GM04504 (cell line): ENCODE measurements around the gene PSMC3.
A peak's percentile ranks its signal among the peaks of the same experiment; 100 is the strongest.

Experiments used
- DNase-seq: peaks from one replicate; pipeline ENCODE4 v3.0.0-alpha.2; 2012; ENCODE audit warnings: low read depth

Gene PSMC3

DNA sequence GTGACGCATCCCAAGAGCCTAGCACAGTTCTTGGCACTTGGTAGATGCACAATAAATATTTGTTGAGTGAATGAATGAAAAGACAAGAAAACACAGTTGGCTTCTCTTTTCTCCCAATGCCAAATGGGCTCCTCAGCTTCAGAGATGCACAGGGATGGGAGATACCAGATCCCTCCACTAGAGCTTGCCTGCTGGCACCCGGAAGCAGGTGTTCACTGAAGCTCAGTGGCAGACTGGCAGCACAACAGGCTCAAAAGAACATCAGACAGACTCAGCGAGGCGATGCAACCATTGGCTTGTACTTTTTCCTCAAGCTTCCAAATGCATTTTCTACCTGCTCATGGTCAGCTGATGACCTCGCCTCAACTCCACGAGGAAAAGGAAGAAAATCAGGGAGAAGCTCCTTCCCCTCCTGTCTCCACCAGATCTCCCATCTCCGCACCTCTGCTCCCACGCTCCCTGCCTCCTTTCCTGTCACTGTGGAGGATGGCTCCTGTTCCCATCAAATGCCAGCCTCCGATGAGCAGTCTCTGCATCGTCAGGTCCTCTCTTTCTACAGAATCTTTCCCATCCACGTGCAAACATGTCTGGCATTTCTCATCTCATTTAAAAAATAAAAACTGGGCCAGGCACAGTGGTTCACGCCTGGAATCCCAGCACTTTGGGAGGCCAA, 16.9 kb upstream of the PSMC3 start:
- DNase-seq, result no peak

DNA sequence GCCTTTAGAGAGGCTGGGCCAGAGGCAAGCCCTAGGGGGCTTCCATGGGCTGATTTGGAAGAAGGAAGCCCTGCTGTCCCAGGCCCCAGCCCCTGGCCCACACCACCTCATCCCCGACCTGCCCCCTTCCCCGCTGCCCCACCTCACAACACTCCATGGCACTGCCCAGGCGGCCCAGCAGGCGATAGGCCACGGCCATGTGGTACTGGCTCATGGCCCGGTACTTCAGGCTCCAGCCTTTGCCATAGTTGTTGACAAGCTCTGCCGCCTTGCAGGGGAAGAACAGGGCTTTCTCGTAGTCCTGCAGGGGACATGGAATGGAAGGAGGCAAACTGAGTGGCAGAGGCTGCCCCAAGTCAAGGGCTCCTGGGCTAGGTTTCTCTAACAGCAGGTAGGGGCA, 16.3 kb upstream of the PSMC3 start:
- DNase-seq, result no peak

DNA sequence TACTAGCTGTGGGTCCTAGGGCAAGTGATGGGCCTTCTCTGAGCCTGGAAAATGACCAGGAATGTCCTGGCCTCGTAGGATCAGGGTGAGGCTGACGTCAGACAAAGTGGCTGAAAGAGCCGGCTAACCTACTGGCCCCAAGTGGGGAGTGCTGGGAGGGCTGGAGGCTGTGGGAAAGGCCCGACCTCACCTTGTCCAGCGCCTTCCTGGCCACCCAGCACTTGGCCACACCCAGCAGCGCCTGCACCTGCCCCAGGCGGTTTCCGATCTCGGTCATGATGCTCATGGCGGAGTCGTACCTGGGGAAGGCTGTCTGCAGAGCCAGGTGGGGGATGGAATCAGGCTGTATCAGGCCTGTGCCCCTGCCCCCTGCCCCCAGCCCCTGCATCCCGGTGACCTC, 15.2 kb upstream of the PSMC3 start:
- DNase-seq, result no peak

DNA sequence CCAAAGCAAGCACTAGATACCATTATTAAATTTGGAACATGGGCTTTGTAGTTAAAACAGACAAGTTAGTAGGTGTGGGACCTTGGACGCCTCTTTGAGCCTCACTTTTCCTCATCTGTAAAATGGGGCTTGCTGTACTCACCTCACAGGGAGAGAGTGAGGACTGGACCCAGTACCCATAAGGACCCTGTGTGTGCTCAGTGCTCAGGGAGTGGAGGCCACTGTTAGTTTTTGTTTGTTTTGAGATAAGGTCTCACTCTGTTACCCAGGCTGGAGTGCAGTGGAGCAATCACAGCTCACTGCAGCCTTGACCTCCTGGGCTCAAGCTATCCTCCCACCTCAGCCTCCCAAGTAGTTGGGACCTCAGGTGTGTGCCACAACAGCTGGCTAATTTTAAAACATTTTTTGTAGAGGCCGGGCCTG, 13.8 kb upstream of the PSMC3 start:
- no peak for DNase-seq

DNA sequence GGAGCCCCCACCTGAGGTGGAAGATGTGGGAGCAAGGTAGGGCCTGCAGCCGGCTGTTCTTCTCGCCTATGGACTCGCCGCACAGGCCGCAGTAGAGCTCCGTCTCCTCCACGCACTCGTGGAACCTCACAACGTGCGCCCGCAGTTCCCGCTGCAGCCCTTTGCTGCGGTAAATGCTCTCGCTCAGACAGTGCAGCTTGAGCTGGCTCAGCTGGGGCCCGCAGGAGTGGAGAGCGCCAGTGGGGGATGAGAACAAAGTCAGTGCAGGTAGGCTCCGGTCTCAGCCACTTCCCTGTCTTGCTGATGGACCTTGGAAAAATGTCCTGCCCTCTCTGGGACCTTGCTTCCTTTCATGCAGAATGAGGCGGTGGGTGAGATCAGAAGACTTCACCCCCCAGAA, 12.5 kb upstream of the PSMC3 start:
- no peak for DNase-seq

DNA sequence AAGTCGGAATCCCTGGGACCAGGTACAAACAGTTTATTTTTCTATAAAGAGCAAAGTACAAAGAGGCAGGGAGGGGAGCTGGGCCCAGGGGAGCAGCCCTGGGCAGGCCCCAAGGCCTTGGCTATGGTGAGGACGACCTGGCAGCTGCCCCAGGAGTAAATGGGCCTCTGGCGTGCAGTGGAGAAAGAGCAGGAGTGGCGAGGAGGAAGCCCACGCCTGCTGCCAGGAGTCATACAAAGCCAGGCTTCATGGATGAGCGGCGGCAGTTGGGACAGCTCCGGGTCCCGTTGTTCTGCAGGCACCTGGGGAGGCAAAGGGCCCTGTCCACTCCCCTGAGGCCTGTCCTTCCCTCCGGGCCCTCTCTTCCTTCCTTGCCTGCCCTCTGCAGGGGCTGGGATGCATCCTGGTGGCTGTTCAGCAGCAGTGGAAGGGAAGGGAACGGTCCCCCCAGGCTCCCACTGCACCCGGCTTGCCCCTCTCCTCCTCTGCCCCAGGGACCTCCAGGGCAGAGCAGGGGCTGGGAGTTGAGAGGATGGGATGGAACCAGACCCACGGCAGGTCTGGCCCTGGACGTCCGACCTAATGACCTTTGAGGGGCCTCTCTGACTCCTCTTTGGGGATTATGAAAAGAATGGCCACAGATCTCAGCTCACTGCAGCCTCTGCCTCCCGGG, 11.6 kb upstream of the PSMC3 start:
- no peak for DNase-seq

DNA sequence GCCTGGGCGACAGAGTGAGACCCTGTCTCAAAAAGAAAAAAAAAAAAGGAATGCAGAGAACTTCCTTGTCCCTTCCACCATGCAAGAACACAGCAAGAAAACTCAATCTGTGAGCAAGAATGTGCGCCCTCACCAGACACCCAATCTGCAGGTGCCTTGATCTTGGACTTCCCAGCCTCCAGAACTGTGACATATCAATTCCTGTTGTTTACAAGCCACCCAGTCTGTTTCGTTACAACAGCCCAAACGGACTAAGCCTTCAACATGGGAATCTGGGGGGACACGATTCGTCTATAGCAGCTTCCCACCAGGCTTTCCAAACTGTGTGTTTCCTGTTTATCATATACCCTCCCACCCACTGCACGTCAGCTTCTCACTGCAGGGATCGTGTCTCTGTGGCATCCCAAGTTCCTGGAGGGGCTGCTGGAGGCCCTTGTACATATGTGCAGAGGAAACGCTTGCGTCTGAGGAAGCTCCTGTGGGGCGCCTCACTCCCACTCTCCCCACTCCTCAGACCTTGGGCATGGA, 11.0 kb upstream of the PSMC3 start:
- DNase-seq, result no peak

DNA sequence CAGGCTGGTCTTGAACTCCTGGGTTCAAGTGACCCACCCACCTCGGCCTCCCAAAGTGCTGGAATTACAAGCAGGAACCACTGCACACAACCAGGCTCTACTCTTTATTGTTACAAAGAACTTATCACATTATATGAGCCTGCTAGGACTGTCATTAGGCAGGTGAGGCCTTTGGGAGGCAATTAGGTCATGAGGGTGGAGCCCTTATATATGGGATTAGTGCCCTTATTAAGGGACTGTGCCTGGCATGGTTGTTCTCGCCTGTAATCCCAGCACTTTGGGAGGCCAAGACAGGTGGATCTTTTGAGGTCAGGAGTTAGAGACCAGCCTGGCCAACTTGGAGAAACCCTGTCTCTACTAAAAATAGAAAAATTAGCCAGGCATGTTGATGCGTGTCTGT, 10.5 kb upstream of the PSMC3 start:
- no peak for DNase-seq

DNA sequence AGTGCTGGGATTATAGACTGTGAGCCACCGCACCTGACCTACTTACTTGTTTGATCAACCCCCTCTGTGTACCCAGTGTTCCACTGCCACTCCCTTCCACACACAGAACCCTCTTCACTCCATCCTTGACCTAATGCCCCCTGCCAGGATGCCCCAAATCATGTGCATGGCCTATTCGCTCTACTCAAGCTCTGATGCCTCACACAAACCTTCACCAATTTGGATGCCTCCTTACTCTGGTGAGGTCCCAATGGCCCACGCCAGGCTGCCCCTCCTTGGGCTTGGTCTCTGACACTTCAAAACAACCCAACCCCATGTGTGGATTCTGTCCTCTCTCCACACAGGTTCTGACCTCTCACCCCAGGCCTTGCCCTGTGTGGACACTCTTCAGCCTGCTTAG, 9.4 kb upstream of the PSMC3 start:
- DNase-seq, result no peak

DNA sequence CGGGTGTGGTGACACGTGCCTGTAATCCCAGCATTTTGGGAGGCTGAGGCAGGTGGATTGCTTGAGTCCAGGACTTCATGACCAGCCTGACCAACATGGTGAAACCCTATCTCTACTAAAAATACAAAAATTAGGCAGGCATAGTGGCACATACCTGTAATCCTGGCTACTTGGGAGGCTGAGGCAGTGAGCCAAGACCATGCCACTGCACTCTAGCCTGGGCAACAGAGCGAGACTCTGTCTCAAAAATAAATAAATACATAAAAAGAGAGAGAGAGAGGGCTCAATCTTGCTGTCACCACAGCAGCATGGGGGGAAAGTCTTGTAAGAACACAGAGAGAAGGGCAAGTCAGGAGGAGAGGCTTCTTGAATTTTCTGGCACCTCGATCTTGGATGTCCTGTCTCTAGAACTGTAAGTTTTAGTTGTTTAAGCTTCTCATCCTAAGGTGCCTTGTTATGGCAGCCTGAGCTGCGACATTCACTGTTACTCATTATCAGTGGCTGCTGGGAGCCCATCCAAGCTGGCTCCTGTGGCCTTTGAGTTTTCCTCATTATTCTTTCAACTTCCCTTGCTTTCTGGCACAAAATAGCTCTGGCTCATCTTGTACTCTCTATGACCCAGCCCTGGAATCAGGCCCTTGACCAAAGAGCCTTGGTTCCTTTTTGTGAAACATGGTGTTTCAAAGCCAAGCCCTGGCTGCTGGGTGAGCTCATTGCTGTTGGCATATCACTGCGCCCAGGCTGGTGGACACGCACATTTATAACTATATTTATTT, 8.0 kb upstream of the PSMC3 start:
- peak; percentile 91 for DNase-seq

DNA sequence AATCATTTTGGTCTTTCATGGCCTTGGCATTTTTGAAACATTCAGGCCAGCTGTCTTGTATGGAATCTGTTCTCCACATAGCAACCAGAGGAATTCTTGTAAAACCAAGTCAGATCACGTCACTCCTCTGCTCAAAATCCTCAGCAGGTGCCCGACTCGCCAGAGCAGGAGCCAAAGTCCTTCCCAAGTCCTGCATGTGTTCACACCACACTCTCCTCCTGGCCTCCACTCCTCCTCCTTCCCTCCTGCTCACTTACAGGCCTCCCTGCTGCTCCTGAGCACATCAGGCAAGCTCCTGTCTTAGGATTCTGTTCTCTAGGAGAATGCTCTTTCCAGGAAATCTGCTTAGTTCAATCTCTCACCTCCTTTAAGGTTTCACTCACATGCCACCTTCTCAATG, 6.9 kb upstream of the PSMC3 start:
- no peak for DNase-seq

DNA sequence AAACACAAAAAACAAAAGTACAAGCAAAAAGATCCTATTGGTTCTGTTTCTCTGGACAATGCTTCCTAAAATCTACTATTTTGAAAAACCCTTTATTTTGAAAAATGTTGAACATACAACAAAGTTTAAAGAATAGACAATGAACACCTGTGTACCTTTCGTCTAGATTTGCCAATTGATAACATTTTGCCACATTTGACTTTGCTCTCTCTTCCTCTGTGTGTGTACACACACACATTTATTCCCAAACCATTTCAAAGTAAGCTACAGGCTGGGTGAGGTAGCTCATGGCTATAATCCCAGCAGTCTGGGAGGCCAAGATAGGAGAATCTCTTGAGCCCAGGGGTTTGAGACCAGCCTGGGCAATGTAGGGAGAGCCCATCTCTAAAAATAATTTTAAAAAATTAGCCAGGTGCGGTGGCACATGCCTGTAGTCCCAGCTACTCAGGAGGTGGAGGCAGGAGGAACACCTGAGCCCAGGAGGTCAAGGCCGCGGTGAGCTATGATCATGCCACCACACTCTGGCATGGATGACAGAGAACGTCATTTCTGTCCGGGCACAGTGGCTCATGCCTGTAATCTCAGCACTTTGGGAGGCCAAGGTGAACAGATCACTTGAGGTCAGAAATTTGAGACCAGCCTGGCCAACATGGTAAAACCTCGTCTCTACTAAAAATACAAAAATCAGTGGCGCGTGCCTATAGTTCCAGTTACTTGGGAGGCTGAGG, 5.3 kb upstream of the PSMC3 start:
- no peak for DNase-seq

DNA sequence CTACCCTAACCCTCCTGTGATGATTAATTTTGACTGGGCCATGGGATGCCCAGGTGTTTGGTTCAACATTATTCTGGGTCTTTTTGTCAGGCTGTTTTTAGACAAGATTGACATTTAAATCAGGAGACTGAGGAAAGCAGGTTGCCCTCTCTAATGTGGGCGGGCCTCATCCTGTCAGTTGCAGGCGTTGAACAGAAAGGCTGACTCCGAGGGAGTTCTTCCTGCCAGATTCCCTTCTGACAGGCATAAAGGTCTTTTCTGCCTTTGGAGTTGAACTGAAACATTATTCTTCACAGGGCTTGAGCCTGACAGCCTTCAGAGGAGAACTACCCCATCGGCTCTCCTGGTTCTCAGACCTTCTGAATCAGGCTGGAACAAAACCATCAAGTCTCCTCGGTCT, 4.3 kb upstream of the PSMC3 start:
- DNase-seq, result no peak

DNA sequence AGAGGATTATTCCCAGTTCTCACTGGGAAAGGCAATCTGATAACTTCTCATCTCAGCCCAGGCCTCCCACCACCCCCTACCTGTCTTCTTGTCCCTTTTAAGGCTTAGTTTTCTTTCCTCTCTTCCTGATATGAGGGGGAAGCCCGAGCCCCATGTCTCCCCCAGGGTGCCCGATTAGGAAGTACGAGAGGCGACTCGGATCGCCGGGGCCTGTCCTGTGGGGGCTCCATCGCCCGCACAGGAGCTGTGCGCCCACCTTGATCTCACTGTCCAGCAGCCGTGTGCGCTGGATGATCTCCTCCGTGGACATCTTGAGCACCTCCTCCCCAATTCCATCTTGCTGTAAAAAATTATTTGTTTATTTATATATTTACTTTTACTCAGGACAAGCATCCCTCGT, 628 bp downstream of the PSMC3 start:
- no peak for DNase-seq

DNA sequence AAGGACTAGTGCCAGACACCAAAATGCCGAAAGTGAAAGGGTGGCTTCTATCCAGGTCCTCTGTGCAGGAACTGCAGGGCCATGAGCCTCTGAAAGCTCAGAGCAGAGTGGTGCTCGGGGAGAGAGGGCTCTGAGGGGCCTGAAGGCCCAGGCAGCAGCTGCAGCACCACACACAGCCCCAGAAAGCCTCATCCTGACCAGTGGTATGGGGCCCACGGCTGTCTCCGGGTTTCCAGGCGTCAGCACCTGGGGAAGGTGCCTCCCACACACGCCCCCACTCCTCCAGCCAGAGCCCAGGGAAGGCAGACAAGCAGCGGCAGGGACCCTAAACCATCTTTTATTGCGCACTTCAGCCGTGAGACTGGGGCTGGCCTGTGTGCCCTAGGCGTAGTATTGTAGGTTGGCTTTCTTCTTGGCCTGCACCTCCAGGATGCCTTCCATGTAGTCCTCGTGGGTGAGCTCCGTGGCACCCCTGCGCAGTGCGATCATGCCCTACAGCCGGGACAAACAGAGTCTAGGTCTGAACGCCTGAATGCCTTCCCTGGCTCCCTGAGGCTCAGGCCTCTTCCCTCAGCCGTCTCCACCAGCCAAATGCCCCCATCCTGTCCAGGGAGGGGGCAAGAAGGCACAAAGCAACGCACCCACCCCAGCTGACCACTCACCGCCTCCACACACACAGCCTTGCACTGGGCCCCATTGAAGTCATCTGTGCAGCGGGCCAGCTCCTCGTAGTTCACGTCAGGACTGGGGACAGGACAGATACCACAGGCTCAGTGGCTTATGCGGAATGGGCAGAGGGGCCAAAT, 7.6 kb downstream of the PSMC3 start:
- DNase-seq, result no peak

DNA sequence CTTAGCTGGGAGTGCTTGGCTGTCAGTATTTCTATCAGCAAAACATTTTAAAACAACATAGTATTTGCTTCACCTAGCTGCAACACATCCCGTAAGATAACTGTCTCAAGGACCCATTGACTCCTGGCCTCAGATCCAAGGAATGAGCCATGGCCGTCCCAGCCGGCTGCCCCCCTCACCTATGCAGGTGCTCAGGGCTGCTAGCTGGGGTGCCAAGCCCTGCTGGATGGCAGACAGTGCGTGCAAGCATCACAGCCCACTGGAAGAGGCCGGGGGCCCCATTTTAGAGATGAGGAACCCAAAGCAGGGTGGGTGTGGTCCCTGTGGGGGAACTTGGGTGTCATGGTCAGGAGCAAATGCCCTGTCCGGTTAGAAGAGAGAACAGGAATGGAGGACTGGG, 8.5 kb downstream of the PSMC3 start:
- no peak for DNase-seq

DNA sequence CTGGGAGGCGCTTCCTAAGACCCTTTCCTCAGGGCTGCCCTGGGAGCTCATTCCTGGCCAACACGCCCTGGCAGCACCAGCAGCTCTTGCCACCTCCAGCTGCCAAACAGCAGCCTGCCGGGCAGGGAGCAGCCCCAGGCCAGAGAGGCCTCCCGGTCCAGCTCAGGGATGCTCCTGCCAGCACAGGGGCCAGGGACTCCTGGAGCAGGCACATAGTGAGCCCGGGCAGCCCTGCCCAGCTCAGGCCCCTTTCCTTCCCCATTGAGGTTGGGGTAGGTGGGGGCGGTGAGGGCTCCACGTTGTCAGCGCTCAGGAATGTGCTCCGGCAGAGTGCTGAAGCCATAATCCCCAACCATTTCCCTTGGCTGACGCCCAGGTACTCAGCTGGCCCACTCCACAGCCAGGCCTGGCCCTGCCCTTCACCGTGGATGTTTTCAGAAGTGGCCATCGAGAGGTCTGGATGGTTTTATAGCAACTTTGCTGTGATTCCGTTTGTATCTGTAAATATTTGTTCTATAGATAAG, 10.2 kb downstream of the PSMC3 start:
- peak; percentile 94 for DNase-seq

DNA sequence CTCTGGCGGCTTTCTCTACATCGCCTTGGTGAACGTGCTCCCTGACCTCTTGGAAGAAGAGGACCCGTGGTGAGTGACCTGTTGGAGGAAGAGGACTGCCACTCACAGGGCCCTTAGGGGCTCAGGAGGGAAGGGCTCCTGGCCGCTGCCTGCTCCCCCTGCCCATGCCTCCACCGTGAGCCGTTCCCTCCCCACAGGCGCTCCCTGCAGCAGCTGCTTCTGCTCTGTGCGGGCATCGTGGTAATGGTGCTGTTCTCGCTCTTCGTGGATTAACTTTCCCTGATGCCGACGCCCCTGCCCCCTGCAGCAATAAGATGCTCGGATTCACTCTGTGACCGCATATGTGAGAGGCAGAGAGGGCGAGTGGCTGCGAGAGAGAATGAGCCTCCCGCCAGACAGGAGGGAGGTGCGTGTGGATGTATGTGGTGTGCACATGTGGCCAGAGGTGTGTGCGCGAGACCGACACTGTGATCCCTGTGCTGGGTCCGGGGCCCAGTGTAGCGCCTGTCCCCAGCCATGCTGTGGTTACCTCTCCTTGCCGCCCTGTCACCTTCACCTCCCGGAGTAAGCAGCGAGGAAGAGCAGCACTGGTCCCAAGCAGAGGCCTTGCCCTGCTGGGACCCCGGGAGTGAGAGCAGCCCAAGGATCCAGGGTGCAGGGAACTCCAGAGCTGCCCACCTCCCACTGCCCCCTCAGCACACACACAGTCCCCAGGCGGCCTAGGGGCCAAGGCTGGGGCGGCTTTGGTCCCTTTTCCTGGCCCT, 11.0 kb downstream of the PSMC3 start:
- no peak for DNase-seq

DNA sequence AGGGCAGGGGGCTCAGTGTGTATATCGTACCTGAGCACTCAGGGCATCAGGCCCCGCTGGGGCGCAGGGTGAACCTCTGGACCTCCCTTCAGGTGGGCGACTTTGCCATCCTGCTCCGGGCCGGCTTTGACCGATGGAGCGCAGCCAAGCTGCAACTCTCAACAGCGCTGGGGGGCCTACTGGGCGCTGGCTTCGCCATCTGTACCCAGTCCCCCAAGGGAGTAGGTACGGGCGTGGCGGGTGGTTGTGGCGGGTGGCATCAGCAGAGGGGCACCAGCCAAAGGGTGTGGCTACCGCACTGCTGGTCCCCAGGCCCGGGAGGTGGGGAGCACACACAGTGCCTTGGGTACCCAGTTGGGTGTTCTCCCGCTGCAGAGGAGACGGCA, 11.6 kb downstream of the PSMC3 start:
- no peak for DNase-seq

DNA sequence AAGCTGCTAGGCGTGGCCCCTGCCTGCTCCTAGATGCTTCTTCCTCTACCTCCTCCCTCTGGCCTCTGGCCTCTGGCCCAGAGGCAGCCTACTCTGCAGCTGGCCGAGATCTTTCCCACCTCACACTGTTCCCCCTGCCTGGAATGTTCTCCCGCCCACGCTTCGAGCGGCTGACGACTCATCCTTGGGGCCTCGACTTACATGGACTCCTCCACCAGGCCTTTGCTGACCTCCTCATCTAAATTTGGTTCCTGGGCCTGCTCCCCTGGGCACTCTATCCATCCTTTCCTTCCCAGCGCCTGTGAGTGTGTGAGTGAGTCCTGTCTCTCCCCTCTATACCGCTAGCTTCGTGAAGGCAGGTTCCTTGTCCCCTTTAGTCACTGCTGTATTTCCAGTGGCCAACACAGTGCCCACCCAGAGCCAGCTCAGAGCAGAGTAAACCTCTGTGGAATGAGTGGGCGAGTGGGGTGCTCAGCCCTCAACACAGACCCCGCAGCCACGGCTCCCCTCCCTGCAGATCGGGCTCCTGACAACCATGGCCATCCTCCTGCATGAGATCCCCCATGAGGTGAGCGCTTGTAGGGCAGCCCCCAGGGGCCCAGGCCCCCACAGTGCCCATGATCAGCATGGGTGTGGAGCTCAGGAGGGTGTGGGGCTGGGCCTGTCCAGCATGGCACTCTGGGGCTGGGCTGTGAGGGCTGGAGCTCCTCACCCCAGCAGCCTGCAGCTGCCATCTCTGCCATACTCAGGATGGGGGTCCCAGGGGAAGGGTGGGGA, 12.1 kb downstream of the PSMC3 start:
- DNase-seq, result no peak
